Measurements from ENCODE around the gene EVC2. TPM values are rescaled to one million over a fixed set of nuclear protein-coding genes. Genes with fewer than 3 reads are reported as not detected.

Gene EVC2
- total RNA-seq, 3 donors from 2014 or later (not counting 1 experiment from before 2014, with no cell fraction given), result 0.20 to 2.6 (median 1.5) TPM

- Mint-ChIP-seq H3K27ac (no peak overlapping the region), H3K9me3 (no peaks in the 10 kb centered on the region), H3K4me1 (peaks cover 0 to 10% of the 10 kb centered on the region in 2 donors), H3K4me3 (no peak overlapping the region), H3K27me3 (ENCODE audit: low read depth in 2 of 2) (peaks cover 0 to 3% of the 10 kb centered on the region in 2 donors), H3K36me3 (no peaks in the 10 kb centered on the region)
- no peaks in the 10 kb centered on the region for H3K36me3 ChIP-seq (ENCODE audit: control insufficient read depth, insufficient read depth, low read length)
- 40% methylated on average over 7 of the region's 7 CpGs for WGBS (ENCODE audit: insufficient coverage)
- DNase-seq (no peak), ATAC-seq (no peak)
- intact Hi-C loops (cut with micrococcal nuclease), result no loop called here
- no peak overlapping the region for H3K27ac ChIP-seq (ENCODE audit: low read length)
- no peaks in the 10 kb centered on the region for H3K27me3 ChIP-seq (ENCODE audit: control insufficient read depth, insufficient read depth, low read length)
- no peaks in the 10 kb centered on the region for H3K9me3 ChIP-seq (ENCODE audit: control insufficient read depth, insufficient read depth, low read length)
- no peak overlapping the region for H3K4me3 ChIP-seq (ENCODE audit: low read length)
- TF ChIP-seq CTCF (IDR thresholded peaks at IDR 0.05), result no peak
- H3K4me1 ChIP-seq (ENCODE audit: control insufficient read depth, insufficient read depth, low read length), result peaks cover 11% of the 10 kb centered on the region
These were observed 141.4 kb downstream of the EVC2 start for GRCh38 chr4:5566991-5567390.

DNA sequence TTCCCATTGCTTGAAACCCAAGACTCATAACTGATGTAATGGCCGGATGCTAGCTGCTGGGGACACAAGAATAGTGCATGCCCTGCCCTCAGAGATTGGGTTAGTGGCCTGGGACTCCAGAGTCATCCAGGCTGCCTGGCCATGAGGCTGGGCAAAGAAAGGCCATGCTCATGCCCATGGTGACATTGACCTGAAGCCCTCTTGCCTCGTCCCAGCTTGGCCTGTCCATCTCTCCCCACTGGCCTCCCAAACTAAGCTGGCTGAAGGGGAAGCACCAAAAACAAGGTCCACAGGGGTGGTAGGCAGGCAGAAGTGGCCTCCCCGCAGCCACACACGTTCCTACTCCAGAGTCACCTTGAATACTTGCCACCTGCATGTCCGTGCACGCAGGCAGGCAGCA lies 141.8 kb downstream of the EVC2 start:
- 91% methylated on average over 4 of the region's 6 CpGs for WGBS (ENCODE audit: insufficient coverage)
- no peaks in the 10 kb centered on the region for H3K9me3 ChIP-seq (ENCODE audit: control insufficient read depth, insufficient read depth, low read length)
- no peak for TF ChIP-seq CTCF (IDR thresholded peaks at IDR 0.05)
- H3K4me1 Mint-ChIP-seq, result peaks cover 0 to 10% of the 10 kb centered on the region in 2 donors
- ATAC-seq (no peak), DNase-seq (no peak)
- no peaks in the 10 kb centered on the region for H3K36me3 Mint-ChIP-seq
- H3K36me3 ChIP-seq (ENCODE audit: control insufficient read depth, insufficient read depth, low read length), result no peaks in the 10 kb centered on the region
- H3K27me3 Mint-ChIP-seq (ENCODE audit: low read depth in 2 of 2), result peaks cover 0 to 3% of the 10 kb centered on the region in 2 donors
- no peak overlapping the region for H3K4me3 ChIP-seq (ENCODE audit: low read length)
- no peaks in the 10 kb centered on the region for H3K9me3 Mint-ChIP-seq
- no peak overlapping the region for H3K27ac Mint-ChIP-seq
- H3K27me3 ChIP-seq (ENCODE audit: control insufficient read depth, insufficient read depth, low read length), result no peaks in the 10 kb centered on the region
- no peak overlapping the region for H3K27ac ChIP-seq (ENCODE audit: low read length)
- no peak overlapping the region for H3K4me3 Mint-ChIP-seq
- peaks cover 11% of the 10 kb centered on the region for H3K4me1 ChIP-seq (ENCODE audit: control insufficient read depth, insufficient read depth, low read length)
- intact Hi-C loops (cut with micrococcal nuclease), result no loop called here

DNA sequence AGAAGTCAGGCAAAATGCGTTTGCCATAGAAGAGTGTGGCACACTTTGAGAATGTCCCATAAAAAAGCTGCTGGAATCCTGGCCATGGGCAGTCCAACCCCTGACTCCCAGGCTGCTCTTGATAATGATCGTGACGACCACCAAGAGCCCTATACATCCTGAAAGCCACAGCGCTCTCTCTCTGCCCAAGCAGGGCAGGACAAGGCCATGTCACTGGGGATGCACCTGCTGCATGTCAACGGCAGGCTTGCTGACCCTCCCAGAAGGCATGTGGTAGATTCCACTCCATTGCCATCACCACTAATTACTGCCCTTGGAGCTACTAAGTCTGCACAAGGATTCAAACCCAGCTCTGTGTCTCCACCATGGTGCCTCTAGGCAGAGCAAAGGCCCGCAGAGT lies 144.5 kb downstream of the EVC2 start:
- Mint-ChIP-seq H3K4me3 (no peak overlapping the region), H3K27ac (no peak overlapping the region), H3K4me1 (peaks cover 0 to 10% of the 10 kb centered on the region in 2 donors), H3K9me3 (no peaks in the 10 kb centered on the region), H3K36me3 (no peaks in the 10 kb centered on the region), H3K27me3 (ENCODE audit: low read depth in 2 of 2) (no peaks in the 10 kb centered on the region)
- Histone ChIP-seq H3K4me3 (ENCODE audit: low read length) (no peak overlapping the region), H3K9me3 (ENCODE audit: control insufficient read depth, insufficient read depth, low read length) (no peaks in the 10 kb centered on the region), H3K27ac (ENCODE audit: low read length) (no peak overlapping the region), H3K36me3 (ENCODE audit: control insufficient read depth, insufficient read depth, low read length) (no peaks in the 10 kb centered on the region), H3K4me1 (ENCODE audit: control insufficient read depth, insufficient read depth, low read length) (peaks cover 11% of the 10 kb centered on the region), H3K27me3 (ENCODE audit: control insufficient read depth, insufficient read depth, low read length) (no peaks in the 10 kb centered on the region)
- intact Hi-C loops (cut with micrococcal nuclease), result no loop called here
- TF ChIP-seq CTCF (IDR thresholded peaks at IDR 0.05), result no peak
- DNase-seq, result no peak
- ATAC-seq, result no peak
- WGBS (ENCODE audit: insufficient coverage), result 91% methylated on average over 6 of the region's 6 CpGs

- Histone ChIP-seq H3K4me1 (ENCODE audit: control insufficient read depth, insufficient read depth, low read length) (peaks cover 11% of the 10 kb centered on the region), H3K27me3 (ENCODE audit: control insufficient read depth, insufficient read depth, low read length) (no peaks in the 10 kb centered on the region), H3K4me3 (ENCODE audit: low read length) (no peak overlapping the region), H3K36me3 (ENCODE audit: control insufficient read depth, insufficient read depth, low read length) (no peaks in the 10 kb centered on the region), H3K9me3 (ENCODE audit: control insufficient read depth, insufficient read depth, low read length) (no peaks in the 10 kb centered on the region), H3K27ac (ENCODE audit: low read length) (no peak overlapping the region)
- DNase-seq (no peak), ATAC-seq (no peak)
- Mint-ChIP-seq H3K36me3 (no peaks in the 10 kb centered on the region), H3K4me3 (no peak overlapping the region), H3K4me1 (peaks cover 0 to 6% of the 10 kb centered on the region in 2 donors), H3K27ac (no peak overlapping the region), H3K27me3 (ENCODE audit: low read depth in 2 of 2) (no peaks in the 10 kb centered on the region), H3K9me3 (no peaks in the 10 kb centered on the region)
- WGBS (ENCODE audit: insufficient coverage), result 94% methylated on average over 7 of the region's 7 CpGs
- intact Hi-C loops (cut with micrococcal nuclease), result no loop called here
- no peak for TF ChIP-seq CTCF (IDR thresholded peaks at IDR 0.05)
These were observed 145.9 kb downstream of the EVC2 start for GRCh38 chr4:5562476-5562875.
